HEK293 (cell line): ENCODE data around the gene EML4.

Source experiments
- CTCF ChIA-PET: fragments of 350-600 bp; formaldehyde crosslinking; extraction: SDS; loops from one replicate; lab custom pipeline; 2021; ENCODE audit warnings: antibody characterized with exemption; lab: Yijun Ruan, JAX
- POLR2A ChIA-PET: fragments of 300-600 bp; formaldehyde crosslinking; extraction: SDS; loops from one replicate; lab custom pipeline; 2020; ENCODE audit warnings: antibody characterized with exemption, inconsistent platforms; lab: Yijun Ruan, JAX
- H3K27ac ChIP-seq: fragments of 200-500 bp; sonication (Bioruptor generic); 2 replicates; pipeline ENCODE4 v1.5.1; 2014; ENCODE audit warnings: low read depth, low read length, control low read depth, inconsistent platforms; ENCODE audit errors: extremely low read depth
- H3K36me3 ChIP-seq, 2 experiments: fragments of 200-500 bp in 1 of 2; sonication (Bioruptor generic) in 1 of 2; 1 replicate in 1 of 2; 2 replicates in 1 of 2; pipeline ENCODE4 v1.5.1; 2014 to 2017; ENCODE audit warnings: inconsistent platforms in 2 of 2, low read length in 2 of 2; ENCODE audit not compliant: control insufficient read depth in 2 of 2, insufficient read depth in 1 of 2
- H3K4me1 ChIP-seq: fragments of 200-500 bp; sonication (Bioruptor generic); 2 replicates; pipeline ENCODE4 v1.5.1; 2014; ENCODE audit warnings: mild to moderate bottlenecking, low read length, inconsistent platforms; ENCODE audit not compliant: control insufficient read depth, insufficient read depth
- H3K4me3 ChIP-seq: 2 replicates; pipeline ENCODE4 v1.5.1; 2011; ENCODE audit warnings: low read depth, mild to moderate bottlenecking, control low read depth, low read length, moderate library complexity
- H3K9me3 ChIP-seq: fragments of 200-500 bp; sonication (Bioruptor generic); 2 replicates; pipeline ENCODE4 v1.5.1; 2014; ENCODE audit warnings: low read depth, low read length, inconsistent platforms; ENCODE audit not compliant: control insufficient read depth, insufficient read depth
- KLF1 ChIP-seq: fragments of 450-650 bp; formaldehyde crosslinking; IDR thresholded peaks from 2 replicates; pipeline ENCODE4 v1.5.1; 2016; ENCODE audit warnings: missing biosample characterization, missing genetic modification characterization
- MYNN ChIP-seq: fragments of 450-650 bp; formaldehyde crosslinking; IDR thresholded peaks from 2 replicates; pipeline ENCODE4 v1.5.1; 2016; ENCODE audit warnings: missing biosample characterization, missing genetic modification characterization, borderline replicate concordance
- PRDM2 ChIP-seq: fragments of 450-650 bp; formaldehyde crosslinking; IDR thresholded peaks from 2 replicates; pipeline ENCODE4 v1.5.1; 2016; ENCODE audit warnings: missing biosample characterization, missing genetic modification characterization, borderline replicate concordance
- RBAK ChIP-seq: fragments of 450-650 bp; formaldehyde crosslinking; IDR thresholded peaks from 2 replicates; pipeline ENCODE4 v1.5.1; 2016; ENCODE audit warnings: missing biosample characterization, missing genetic modification characterization
- SCRT1 ChIP-seq: fragments of 450-650 bp; formaldehyde crosslinking; IDR thresholded peaks from 2 replicates; pipeline ENCODE4 v1.5.1; 2016; ENCODE audit warnings: missing biosample characterization, missing genetic modification characterization, borderline replicate concordance
- YY2 ChIP-seq: fragments of 450-650 bp; formaldehyde crosslinking; IDR thresholded peaks from 2 replicates; pipeline ENCODE4 v1.5.1; 2016; ENCODE audit warnings: missing biosample characterization, missing genetic modification characterization
- ZNF2 ChIP-seq: fragments of 450-650 bp; formaldehyde crosslinking; IDR thresholded peaks from 2 replicates; pipeline ENCODE4 v1.5.1; 2016; ENCODE audit warnings: missing biosample characterization, missing genetic modification characterization
- ZNF221 ChIP-seq: fragments of 450-650 bp; formaldehyde crosslinking; IDR thresholded peaks from 2 replicates; pipeline ENCODE4 v1.5.1; 2017; ENCODE audit warnings: missing biosample characterization, missing genetic modification characterization, borderline replicate concordance
- ZNF266 ChIP-seq: fragments of 450-650 bp; formaldehyde crosslinking; IDR thresholded peaks from 2 replicates; pipeline ENCODE4 v1.5.1; 2016; ENCODE audit warnings: missing biosample characterization, missing genetic modification characterization, low read depth
- ZNF292 ChIP-seq: fragments of 450-650 bp; formaldehyde crosslinking; IDR thresholded peaks from 2 replicates; pipeline ENCODE4 v1.5.1; 2016; ENCODE audit warnings: low read depth, missing biosample characterization, missing genetic modification characterization, borderline replicate concordance
- ZNF324 ChIP-seq: fragments of 450-650 bp; formaldehyde crosslinking; IDR thresholded peaks from 2 replicates; pipeline ENCODE4 v1.5.1; 2016; ENCODE audit warnings: missing biosample characterization, missing genetic modification characterization
- ZNF335 ChIP-seq: fragments of 450-650 bp; formaldehyde crosslinking; conservative IDR thresholded peaks from 2 replicates; pipeline ENCODE4 v1.5.1; 2016; ENCODE audit warnings: missing biosample characterization, missing genetic modification characterization
- ZNF341 ChIP-seq: fragments of 450-650 bp; formaldehyde crosslinking; IDR thresholded peaks from 2 replicates; pipeline ENCODE4; 2016; ENCODE audit warnings: low read depth, missing biosample characterization, missing genetic modification characterization
- ZNF366 ChIP-seq: fragments of 450-650 bp; formaldehyde crosslinking; conservative IDR thresholded peaks from 2 replicates; pipeline ENCODE4 v1.5.1; 2016; ENCODE audit warnings: missing biosample characterization, missing genetic modification characterization
- ZNF404 ChIP-seq: fragments of 450-650 bp; formaldehyde crosslinking; IDR thresholded peaks from 2 replicates; pipeline ENCODE4 v1.5.1; 2017; ENCODE audit warnings: missing biosample characterization, missing genetic modification characterization
- ZNF529 ChIP-seq: fragments of 450-650 bp; formaldehyde crosslinking; IDR thresholded peaks from 2 replicates; pipeline ENCODE4 v1.5.1; 2017; ENCODE audit warnings: missing genetic modification characterization, missing biosample characterization; ENCODE audit not compliant: insufficient replicate concordance
- ZNF600 ChIP-seq: fragments of 450-650 bp; formaldehyde crosslinking; IDR thresholded peaks from 2 replicates; pipeline ENCODE4 v1.5.1; 2016; ENCODE audit warnings: missing biosample characterization, missing genetic modification characterization
- ZNF610 ChIP-seq: fragments of 450-650 bp; formaldehyde crosslinking; IDR thresholded peaks from 2 replicates; pipeline ENCODE4 v1.5.1; 2016; ENCODE audit warnings: missing biosample characterization, missing genetic modification characterization, borderline replicate concordance
- ZNF639 ChIP-seq: fragments of 450-650 bp; formaldehyde crosslinking; IDR thresholded peaks from 2 replicates; pipeline ENCODE4 v1.5.1; 2016; ENCODE audit warnings: missing biosample characterization, missing genetic modification characterization
- ZSCAN16 ChIP-seq: fragments of 450-650 bp; formaldehyde crosslinking; IDR thresholded peaks from 2 replicates; pipeline ENCODE4 v1.5.1; 2016; ENCODE audit warnings: missing biosample characterization, missing genetic modification characterization
- TF ChIP-seq, protein P1 (sequence below): fragments of 450-650 bp; formaldehyde crosslinking; IDR thresholded peaks from 2 replicates; pipeline ENCODE4 v1.5.1; 2016; ENCODE audit warnings: missing biosample characterization, missing genetic modification characterization

The EML4 gene

GRCh38 chr2:42340045-42340937, 171.1 kb downstream of the EML4 start:
- ChIA-PET CTCF (interaction anchor here (0.6 kb wide), 1 partner anchor 45 kb away, joined by 3 read pairs; no protein-coding TSS in a partner anchor), POLR2A (no interaction called here)
- 0 out of 2 replicates have a peak, but pooled peaks have one; percentile 13 for TF ChIP-seq ZNF600 (tag by site-specific recombination)
- no peak for TF ChIP-seq SCRT1 (tag by site-specific recombination)
- Histone ChIP-seq H3K36me3 (peaks cover 0 to 59% of the 10 kb centered on the region in 2 experiments; a peak in 2 of 3 replicates), H3K27ac (no peak overlapping the region), H3K9me3 (no peaks in the 10 kb centered on the region), H3K4me1 (peaks cover 6% of the 10 kb centered on the region; the same call in 1 of the 2 replicates), H3K4me3 (no peak overlapping the region)

GRCh38 chr2:42340938-42341636, 171.9 kb downstream of the EML4 start:
- H3K36me3 ChIP-seq, result peaks cover 0 to 59% of the 10 kb centered on the region in 2 experiments; a peak in 1 of 3 replicates
- no peak overlapping the region for H3K4me3 ChIP-seq
- POLR2A ChIA-PET, result no interaction called here
- H3K27ac ChIP-seq, result no peak overlapping the region
- CTCF ChIA-PET, result no interaction called here
- H3K9me3 ChIP-seq, result no peaks in the 10 kb centered on the region
- TF ChIP-seq ZNF335 (tag by site-specific recombination), result no peak
- TF ChIP-seq MYNN (tag by site-specific recombination), result no peak
- TF ChIP-seq ZNF266, result no peak
- TF ChIP-seq ZNF2 (tag by site-specific recombination), result no peak
- TF ChIP-seq ZNF610 (tag by site-specific recombination), result no peak
- TF ChIP-seq ZSCAN16 (tag by site-specific recombination), result no peak
- TF ChIP-seq, protein P1, sequence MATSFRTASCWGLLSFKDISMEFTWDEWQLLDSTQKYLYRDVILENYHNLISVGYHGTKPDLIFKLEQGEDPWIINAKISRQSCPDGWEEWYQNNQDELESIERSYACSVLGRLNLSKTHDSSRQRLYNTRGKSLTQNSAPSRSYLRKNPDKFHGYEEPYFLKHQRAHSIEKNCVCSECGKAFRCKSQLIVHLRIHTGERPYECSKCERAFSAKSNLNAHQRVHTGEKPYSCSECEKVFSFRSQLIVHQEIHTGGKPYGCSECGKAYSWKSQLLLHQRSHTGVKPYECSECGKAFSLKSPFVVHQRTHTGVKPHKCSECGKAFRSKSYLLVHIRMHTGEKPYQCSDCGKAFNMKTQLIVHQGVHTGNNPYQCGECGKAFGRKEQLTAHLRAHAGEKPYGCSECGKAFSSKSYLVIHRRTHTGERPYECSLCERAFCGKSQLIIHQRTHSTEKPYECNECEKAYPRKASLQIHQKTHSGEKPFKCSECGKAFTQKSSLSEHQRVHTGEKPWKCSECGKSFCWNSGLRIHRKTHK (tag by site-specific recombination), result no peak
- TF ChIP-seq ZNF341 (tag by site-specific recombination), result no peak
- no peak for TF ChIP-seq KLF1 (tag by site-specific recombination)
- TF ChIP-seq ZNF324, result no peak
- TF ChIP-seq ZNF292 (tag by site-specific recombination), result no peak
- no peak for TF ChIP-seq PRDM2
- TF ChIP-seq YY2 (tag by site-specific recombination), result no peak
- TF ChIP-seq ZNF366 (tag by site-specific recombination), result no peak
- TF ChIP-seq ZNF639, result no peak
- no peak for TF ChIP-seq RBAK (tag by site-specific recombination)
- TF ChIP-seq ZNF221 (tag by site-specific recombination), result no peak
- TF ChIP-seq ZNF404, result no peak
- no peak for TF ChIP-seq ZNF529 (tag by site-specific recombination)
- peaks cover 6% of the 10 kb centered on the region; the same call in 1 of the 2 replicates for H3K4me1 ChIP-seq
